HG02938 (cell line): ENCODE results near the gene KNDC1.
"Not testable (repeated sequence)": the region's sequence is repeated elsewhere in the genome, so short reads cannot be mapped to it uniquely, and the experiment has no call there.

ENCODE experiments used
- ATAC-seq: cut with Tn5 transposase; IDR thresholded peaks from one replicate; pipeline ENCODE4 v1.9.1; 2021; ENCODE audit warnings: mild to moderate bottlenecking, moderate library complexity; ENCODE audit not compliant: unreplicated experiment

The KNDC1 gene, protein sequence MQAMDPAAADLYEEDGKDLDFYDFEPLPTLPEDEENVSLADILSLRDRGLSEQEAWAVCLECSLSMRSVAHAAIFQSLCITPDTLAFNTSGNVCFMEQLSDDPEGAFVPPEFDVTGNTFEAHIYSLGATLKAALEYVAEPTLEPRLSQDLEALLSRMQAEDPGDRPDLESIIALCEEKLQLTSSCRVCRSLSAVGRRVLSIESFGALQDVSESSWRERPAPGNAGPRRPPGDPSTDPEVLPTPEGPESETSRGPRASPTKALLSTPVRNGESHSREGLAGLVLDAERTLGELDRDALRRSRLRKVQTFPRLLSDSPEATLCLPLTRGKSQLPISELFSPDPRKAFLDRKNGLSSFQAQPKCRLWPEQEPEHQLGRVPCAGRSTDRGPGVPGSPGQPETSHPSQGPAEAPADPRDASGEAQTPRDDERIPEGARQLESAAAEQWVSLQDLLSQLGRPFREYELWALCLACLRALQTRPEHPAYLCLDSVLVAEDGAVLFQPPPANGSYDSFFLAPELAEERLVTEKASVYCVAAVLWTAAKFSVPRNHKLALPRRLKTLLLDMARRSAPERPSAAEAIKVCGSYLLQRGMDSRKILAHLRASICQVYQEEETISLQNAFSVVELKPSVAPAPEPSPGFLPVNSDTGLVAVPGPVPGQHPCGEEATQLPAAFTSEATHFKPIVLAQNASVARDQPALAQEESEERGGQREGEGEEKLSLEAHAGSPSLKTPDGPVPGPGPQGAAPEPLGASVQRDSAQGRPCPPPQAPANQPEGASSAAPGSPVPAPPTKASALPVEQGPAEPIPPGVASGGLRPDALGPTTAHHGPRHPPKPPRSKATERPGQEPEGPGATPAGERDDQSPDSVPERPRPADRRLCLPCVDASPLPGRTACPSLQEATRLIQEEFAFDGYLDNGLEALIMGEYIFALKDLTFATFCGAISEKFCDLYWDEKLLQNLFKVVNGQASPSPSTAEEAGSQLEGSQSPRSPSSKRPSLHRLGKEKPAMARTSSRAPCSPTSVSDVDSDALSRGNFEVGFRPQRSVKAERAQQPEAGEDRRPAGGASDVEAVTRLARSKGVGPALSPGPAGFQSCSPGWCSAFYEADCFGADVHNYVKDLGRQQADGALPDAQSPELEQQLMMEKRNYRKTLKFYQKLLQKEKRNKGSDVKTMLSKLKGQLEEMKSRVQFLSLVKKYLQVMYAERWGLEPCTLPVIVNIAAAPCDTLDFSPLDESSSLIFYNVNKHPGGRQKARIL (N-terminal part only)

DNA sequence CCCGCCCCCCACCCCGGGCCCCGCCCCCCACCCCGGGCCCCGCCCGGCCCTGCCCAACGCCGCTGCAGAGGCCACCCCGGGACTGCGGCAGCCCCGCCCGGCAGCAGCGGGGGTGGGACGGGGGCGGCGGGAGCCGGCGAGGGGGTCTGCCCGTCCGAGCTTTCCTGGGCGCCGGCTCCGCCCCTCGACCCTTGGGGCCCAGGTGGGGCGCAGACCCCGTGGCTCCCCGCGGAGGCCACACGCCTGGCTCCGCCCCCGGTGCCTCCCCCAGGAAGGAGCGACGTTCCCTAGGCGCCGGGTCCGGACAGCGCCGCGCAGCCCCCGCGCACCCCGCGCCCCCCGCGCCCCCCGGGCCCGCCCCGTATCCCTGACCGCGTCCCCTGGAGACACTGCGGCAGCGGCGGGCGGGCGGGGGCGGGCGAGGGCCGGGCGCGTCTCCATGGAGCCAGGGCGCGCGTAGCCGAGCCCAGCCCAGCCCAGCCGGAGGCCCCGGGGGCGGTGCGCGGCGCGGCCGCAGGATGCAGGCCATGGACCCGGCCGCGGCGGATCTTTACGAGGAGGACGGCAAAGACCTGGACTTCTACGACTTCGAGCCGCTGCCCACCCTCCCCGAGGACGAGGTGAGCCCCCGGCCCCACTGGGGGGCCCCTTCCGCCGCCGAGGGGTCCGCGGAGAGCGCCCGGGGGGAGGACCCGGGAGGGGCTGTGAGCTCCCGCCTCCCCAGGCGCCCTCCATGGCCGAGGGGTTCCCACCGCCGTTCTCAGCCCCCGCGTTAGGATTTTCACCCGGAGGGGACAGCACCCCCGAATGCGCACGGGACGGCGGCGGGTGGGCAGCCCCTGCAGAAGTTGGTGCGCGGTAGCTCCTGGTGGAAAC, at the start of gene KNDC1:
TSS of gene KNDC1 (plus strand) at position 270 of the 876 bp plus-strand sequence. CDS start at position 519, 249 bp downstream.
- no peak for ATAC-seq

DNA sequence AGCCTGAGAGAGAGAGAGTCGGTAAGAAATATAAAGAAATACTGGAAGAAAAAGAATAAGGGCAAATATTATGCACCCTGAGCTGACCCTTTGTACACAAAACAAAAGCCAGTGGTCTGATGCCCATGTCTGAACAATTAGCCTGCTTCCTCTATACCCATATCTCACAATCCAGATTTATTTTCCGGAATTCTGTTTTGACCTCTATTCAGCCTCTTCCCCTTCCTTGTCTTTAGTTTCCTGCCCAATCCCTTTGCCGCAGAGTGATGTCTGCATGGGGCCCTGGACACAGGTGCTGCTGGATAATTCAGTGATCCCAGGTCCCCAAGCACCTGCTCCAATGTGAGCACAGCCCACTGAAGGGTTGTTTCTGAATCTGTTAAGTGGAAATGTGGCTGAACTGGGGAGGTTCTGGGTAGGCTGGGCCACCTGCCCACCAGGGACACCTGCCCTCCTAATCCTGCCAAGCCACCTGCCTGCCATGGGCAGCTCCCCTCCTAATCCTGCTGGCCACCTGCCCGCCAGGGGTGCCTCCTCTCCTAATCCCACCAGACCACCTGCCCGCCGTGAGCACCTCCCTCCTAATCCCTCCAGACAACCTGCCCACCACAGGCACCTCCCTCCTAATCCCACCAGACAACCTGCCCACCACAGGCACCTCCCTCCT, 49.3 kb upstream of the KNDC1 start:
- ATAC-seq = no peak

DNA sequence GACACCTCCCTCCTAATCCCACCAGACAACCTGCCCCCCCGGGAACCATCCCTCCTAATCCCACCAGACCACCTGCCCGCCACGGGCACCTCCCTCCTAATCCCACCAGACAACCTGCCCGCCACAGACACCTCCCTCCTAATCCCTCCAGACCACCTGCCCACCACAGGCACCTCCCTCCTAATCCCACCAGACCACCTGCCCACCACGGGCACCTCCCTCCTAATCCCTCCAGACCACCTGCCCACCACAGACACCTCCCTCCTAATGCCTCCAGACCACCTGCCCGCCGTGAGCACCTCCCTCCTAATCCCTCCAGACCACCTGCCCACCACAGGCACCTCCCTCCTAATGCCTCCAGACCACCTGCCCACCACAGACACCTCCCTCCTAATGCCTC, 48.4 kb upstream of the KNDC1 start:
- ATAC-seq = not testable (repeated sequence)

DNA sequence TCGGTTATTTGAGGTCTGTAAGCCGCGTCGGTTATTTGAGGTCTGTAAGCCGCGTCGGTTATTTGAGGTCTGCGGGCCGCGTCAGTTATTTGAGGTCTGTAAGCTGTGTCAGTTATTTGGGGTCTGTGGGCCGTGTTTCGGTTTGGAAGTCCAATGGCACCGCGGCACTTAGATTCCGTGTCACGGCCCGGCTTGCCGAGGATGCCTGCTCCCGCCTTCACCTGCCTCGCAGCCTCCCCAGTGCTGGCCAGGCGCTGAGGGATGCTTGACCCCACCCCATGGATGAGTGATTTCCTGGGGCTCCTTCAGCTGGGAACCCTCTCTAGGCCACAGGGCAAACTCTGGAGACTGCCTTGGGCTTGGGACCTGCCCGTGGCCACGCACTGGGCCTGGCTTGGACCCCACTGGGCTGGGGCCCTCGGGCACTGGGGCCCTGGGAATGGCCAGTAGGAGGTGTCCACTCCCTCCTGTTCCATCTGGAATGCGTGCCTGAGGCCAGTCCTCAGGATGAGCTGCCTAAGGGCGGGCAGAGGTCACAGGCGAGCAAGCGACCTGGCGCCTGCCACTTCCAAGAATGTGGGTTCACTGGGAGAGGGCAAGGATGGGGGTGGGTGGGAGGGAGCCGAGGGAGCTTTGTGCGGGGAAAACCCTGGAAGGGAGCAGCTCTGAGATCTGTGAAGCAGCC, 46.7 kb upstream of the KNDC1 start:
- no peak for ATAC-seq

DNA sequence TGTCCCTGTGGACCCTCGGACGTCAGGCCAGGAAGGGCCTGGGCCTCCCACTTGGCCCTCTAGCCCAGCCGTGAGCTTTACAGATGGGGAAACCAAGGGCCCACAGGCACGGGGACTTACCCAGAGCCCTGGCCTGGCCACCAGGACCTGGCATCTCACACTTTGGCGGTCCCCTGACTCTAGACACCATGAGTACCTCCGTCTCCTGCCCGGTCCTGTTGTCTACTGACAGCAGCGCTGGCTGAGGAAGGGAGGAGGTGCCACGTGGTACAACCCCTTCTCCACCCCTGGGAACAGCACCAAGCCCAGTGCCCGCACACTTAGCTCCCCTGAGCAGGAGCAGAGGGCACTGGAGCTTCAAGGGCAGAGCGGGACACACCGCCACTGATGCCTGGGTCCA, 46.2 kb upstream of the KNDC1 start:
- no peak for ATAC-seq

DNA sequence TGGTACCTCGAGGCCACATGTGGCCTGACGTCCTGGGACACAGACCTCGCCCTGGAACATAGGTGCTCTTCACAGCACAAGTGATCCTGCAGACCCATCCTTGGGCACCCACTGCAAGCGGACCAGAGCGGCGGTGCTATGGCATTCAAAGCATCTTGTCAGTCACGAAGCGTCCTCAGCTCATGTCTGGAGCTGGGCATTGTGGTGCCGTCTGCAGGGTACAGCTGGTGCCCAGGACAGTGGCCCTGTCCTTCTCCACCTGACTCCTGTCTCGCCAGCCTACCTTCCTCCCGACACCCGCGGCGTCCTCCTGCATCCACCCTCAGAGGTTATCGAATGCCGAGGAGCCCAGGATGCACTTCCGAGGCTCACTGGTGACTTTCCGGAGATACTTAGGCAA, 45.8 kb upstream of the KNDC1 start:
- ATAC-seq = no peak

DNA sequence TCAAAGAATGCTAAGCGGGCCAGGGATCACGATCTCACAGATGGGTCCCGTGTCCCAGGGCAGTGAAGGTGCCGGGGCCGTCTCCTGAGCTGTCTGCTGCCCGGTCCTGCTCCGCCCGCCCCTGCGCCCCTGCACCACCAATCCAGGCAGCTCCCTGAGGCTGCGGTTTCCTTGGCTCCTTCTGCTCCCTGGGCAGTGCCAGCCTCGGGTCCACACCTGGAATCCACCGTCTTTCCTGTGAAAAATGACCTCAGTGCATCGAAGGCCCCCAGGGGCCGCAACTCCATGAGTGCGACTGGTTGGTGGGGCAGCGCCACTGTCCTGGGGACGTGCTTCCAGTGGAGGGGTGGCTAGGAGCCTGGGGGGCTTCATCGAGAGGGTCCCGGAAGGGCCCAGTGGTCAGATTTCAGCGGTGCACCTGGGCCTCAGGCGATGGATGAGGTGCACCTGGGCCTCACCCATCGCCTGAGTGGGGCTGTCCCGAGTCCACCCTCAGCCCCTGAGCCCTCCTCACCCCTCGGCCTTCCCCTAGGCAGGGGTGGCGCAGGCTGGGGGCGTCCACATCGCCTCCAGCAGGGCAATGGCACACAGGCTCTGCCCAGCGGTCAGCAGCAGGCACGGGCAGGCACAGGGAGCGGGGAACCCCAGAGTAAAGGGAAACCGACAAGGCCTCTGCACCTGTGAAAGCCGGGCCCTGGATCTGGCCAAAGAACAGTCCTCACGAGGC, 45.1 kb upstream of the KNDC1 start:
- ATAC-seq = no peak

DNA sequence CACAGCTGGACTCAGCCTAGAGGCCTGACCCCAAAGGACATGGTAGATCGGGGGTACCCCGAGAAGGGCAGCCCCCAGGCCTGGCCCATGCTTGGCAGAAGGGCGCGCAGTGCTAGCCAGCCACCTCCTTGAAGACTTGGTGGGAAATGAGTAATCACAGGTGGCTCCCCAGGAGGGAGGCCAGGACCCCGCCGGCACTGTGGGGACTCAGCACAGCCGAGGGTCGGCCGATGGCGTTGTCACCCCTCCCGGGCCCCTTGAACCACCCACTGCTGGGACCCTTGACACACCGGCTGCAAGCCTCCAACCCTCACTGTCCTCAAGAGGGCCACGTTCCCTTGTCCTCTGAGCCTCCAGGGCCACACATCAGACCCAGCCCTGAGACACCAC, 44.6 kb upstream of the KNDC1 start:
- ATAC-seq = no peak

DNA sequence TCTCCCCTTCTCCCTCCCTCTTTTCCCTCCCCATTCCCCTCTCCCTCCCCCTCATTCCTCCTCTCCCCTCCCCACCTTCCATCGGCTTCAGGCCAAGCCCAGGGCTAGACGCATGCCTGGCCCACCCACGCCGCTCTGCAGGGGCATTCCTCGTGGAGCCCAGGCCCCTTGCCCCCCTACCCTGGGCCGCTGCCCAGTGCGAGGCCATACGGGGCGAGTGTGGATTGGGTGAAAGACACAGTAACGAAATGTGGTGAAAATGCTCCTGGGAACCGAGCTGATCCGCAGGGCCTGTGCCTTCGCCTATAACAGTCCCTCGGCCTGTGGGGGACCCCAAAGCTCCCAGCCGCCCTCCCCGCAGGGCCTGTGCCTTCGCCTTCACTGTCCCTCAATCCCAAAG, 44.0 kb upstream of the KNDC1 start:
- no peak for ATAC-seq

DNA sequence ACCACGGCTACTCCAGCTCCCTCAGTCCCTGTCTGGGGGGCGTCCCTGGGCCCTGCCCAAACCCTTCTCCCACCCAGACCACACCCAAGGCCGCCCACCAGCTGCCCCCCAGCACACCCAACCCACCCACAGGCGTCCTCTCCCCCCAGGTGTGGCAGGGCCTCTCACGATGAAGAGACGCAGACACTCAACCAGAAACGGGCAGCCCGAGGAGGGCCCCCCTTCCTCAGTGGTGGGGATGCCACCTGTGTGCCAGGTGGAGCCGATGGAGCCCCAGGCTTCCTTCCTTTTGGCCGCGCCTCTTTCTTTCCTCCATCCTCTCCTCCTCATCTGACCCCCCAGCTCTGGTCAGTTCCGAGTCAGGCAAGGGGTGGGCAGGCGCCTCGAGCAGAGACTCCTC, 43.6 kb upstream of the KNDC1 start:
- ATAC-seq = no peak

DNA sequence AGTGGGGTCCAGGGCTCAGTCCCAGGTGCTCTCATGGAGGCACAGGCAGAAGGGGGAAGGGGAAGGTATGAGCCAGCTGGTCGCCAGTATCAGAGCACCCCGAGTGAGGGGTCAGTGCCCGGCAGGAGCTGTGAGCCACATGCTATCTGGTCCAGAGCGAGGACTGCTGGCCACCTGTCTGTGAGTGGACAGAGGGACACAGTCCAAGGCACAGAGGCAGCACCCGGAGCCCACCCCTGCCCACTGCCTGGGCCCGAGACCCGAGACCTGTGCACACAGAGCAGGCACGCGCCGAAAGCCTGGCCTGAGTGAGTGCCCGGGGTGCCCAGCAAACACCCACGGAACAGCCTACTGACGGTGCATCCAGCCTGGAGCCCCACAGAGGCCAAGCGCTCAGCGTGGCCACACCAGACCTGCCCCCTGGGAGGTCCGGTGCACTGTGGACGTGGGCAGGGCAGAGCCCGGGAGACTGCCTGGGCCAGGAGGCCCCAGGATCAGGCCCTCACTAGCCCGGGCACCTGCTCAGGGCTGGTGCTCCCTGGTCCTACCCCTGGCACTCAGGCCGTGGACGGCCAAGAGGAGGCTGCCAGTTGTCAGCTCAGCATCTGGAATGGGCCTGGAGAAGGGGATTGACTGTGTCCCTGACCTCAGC, 42.9 kb upstream of the KNDC1 start:
- ATAC-seq = no peak

DNA sequence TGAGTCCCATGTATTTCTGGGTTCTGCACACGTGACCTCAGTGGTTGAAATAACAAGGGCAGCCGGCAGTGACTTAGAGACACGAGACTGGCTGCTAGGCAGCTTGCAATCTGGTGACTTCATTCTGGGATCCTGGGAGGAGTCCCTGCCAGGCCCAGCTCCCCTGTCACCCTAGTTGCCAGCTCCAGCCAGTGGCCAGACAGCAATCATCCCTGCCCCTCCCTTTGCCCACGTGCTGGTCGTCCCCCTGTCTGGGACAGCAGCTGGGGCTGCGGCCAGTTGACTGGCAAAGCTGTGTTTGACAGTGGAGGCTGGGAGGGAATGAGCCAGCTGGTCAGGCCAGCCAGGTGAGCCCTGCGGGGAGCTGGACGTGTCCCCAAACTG, 42.3 kb upstream of the KNDC1 start:
- no peak for ATAC-seq

DNA sequence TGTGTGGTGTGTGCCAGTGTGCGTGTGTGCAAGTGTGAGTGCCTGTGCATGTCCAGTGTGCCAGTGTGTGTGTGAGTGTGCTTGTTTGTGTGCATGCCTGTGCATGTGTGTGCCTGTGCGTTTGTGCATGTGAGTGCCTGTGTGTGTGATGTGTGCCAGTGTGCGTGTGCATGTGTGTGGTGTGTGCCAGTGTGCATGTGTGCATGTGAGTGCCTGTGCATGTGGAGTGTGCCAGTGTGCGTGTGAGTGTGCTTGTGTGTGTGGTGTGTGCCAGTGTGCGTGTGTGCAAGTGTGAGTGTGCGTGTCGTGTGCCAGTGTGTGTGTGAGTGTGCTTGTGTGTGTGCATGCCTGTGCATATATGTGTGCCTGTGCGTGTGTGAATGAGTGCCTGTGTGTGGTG, 38.5 kb upstream of the KNDC1 start:
- no peak for ATAC-seq

DNA sequence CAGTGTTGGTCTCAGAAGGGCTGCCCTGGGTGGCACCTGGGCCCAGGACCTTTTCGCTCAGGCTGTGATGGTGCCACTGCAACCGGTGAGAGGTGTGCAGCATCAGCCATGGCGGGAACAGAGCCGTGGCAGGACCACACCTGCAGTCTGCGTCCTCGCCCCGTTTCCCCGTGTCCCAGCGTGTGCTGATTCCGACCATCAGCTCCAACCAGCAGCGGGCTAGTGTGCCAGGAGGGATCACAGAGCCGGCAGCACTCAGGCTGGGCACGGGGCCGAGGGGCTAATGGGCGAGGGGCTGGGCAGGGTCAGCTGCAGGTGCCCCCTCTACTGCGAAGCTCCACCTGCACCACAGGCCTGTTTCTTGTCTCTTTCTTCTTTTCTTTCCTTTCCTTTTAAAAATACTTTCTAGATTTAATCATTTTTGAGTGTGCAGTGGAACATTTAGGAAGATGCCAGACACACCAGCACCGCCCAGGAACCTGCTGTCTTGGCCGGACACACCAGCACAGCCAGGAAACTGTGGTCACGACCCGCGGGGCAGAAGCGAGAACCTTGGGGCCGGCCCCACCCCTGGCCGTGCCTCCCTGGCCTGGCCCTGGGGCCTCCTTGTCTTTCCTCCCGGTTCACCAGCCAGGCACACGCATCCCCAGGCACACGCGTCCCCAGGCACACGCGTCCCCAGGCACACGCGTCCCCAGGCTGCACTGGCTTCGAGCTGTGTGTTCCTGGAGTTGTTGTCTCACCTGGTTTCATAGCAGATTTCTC, 37.7 kb upstream of the KNDC1 start:
- no peak for ATAC-seq

DNA sequence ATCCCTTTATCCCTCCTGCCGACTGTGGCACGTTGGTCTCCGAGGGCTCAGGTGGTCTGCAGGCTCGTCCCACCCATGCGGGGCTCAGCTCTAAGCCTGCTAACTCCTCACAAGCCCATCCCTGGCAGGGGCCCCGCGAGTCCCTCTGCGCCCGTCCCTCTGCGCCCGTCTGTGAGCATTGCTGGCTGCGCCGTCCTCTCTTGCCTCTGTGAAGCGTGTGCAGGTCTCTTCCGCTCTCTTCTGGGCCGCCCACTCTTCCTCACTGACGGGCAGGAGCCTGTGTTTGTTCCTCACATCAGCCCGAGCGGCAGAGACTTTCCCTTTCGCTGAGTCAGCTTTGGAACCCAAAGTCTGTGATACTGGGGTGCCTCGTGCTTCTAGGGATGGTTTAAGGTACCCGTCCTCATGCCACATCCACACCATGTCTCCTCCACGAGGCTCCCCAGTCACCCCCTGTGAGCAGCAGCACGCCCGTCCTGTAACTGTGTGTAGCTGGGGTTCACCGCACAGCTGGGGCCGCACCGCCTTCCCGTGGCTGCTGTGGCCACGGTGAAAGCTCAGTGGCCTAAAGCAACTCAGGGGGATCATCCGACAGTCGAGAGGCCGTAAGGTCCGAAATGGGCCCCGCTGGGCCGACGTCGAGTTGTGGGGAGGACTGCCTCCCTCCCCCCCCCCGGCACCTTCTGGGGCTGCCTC, 36.8 kb upstream of the KNDC1 start:
- ATAC-seq = no peak

DNA sequence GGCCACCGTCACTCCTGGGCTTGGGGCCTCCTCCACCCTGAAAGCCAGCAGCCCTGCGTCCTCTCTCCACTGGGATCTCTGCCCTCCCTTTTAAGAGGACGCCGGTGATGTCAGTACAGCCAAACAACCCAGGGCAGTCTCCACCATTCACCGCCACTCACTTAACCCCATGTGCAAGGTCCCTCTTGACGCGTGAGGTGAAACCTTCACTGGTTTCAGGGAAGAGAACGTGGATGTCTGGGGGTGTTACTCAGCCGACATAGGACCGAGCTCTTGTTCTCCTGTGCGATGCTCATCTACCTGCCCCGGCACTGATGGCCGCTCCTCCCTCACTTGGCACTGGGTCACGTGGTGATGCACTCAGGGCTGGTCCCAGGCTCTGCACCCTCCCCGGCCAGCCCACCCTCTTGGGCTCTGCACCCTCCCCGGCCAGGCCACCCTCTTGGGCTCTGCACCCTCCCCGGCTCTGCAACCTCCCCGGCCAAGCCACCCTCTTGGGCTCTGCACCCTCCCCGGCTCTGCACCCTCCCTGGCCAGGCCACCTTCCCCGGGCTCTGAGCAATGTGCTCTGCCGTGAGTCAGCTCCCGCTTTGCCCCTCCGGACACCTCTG, 36.2 kb upstream of the KNDC1 start:
- no peak for ATAC-seq
